Kidney epithelial cell (primary cell): ENCODE results near the gene LRP5. TPM values are rescaled to one million over a fixed set of nuclear protein-coding genes. Genes with fewer than 3 reads are reported as not detected.
"Not testable (repeated sequence)": the region's sequence is repeated elsewhere in the genome, so short reads cannot be mapped to it uniquely, and the experiment has no call there.

Experiments
- DNase-seq: peaks from one replicate; pipeline ENCODE4 v3.0.0-alpha.2; 2010; ENCODE audit warnings: low read depth
- H3K27me3 ChIP-seq: 2 replicates; pipeline ENCODE4 v1.6.0; 2011; ENCODE audit warnings: low read length; ENCODE audit not compliant: control insufficient read depth, insufficient read depth
- H3K36me3 ChIP-seq: 2 replicates; pipeline ENCODE4 v1.5.1; 2011; ENCODE audit warnings: low read length; ENCODE audit not compliant: control insufficient read depth, insufficient read depth
- H3K4me3 ChIP-seq: 2 replicates; pipeline ENCODE4 v1.5.1; 2011; ENCODE audit warnings: low read depth, mild to moderate bottlenecking, control low read depth, low read length
- total RNA-seq: library from RNA; depleted of rRNA; stranded (reverse); fragments of >200 nt; gene quantifications from 2 replicates; pipeline ENCODE4 v1.2.3, GENCODE V29; 2015
- TF ChIP-seq, protein P1 (sequence below): IDR thresholded peaks from 2 replicates; pipeline ENCODE4 v1.5.1; 2011; ENCODE audit warnings: mild to moderate bottlenecking, moderate library complexity, low read length, control low read depth, inconsistent platforms; ENCODE audit not compliant: insufficient read depth, poor library complexity, severe bottlenecking

The LRP5 gene
- total RNA-seq, 1 donor from 2014 or later: 31.6 TPM

- Histone ChIP-seq H3K36me3 (peaks cover 1% of the 10 kb centered on the region), H3K4me3 (no peak overlapping the region), H3K27me3 (no peaks in the 10 kb centered on the region)
- DNase-seq: no peak
- TF ChIP-seq, protein P1, sequence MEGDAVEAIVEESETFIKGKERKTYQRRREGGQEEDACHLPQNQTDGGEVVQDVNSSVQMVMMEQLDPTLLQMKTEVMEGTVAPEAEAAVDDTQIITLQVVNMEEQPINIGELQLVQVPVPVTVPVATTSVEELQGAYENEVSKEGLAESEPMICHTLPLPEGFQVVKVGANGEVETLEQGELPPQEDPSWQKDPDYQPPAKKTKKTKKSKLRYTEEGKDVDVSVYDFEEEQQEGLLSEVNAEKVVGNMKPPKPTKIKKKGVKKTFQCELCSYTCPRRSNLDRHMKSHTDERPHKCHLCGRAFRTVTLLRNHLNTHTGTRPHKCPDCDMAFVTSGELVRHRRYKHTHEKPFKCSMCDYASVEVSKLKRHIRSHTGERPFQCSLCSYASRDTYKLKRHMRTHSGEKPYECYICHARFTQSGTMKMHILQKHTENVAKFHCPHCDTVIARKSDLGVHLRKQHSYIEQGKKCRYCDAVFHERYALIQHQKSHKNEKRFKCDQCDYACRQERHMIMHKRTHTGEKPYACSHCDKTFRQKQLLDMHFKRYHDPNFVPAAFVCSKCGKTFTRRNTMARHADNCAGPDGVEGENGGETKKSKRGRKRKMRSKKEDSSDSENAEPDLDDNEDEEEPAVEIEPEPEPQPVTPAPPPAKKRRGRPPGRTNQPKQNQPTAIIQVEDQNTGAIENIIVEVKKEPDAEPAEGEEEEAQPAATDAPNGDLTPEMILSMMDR: no peak
Measured at GRCh38 chr11:68396516-68396915, 84.1 kb downstream of the LRP5 start.

- TF ChIP-seq, protein P1: no peak
Measured at GRCh38 chr11:68397256-68397655, 84.9 kb downstream of the LRP5 start.

DNA sequence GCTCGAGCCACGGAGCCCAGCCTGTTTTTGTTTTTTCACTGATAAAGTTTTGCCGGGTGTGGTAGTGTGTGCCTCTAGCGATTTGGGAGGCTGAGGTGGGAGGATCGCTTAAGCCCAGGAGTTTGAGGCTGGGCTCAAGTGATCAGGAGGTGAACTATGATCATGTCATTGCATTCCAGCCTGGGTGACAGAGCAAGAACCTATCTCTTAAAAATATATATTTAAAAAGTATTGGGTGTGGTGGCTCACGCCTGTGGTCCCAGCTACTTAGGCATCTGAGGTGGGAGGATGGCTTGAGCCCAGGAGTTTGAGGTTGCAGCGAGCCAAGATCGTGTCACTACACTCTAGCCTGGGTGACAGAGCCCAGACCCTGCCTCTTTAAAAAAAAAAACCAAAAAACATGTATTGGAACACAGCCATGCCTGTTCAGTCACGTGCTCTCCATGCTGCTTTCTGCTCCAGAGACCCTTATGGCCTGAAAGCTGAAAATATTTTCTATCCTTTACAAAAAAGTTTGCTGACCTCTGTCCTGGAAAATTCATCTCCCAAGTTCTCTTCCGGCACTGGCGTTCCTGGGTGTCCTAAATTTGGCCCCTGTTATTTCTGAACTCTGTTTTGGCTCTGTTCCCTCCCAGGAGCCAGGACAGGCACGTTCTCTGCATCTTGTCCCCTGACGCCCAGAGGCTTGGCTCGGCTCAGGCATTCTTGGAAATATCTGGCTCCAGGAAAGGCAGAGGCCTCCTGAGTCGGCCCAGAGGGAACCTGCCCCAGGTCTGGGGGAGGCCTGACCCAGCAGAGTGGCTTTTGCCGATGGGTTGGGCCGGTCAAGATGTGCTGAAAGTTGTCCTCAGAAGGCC is 86.8 kb downstream of the LRP5 start:
- TF ChIP-seq, protein P1: no peak
- H3K4me3 ChIP-seq: no peak overlapping the region
- no peaks in the 10 kb centered on the region for H3K36me3 ChIP-seq
- DNase-seq: no peak
- no peaks in the 10 kb centered on the region for H3K27me3 ChIP-seq

More at GRCh38 chr11:68397256-68397655, 84.9 kb downstream of the LRP5 start:
- DNase-seq: no peak
- no peak overlapping the region for H3K4me3 ChIP-seq
- H3K27me3 ChIP-seq: no peaks in the 10 kb centered on the region
- peaks cover 1% of the 10 kb centered on the region for H3K36me3 ChIP-seq

DNA sequence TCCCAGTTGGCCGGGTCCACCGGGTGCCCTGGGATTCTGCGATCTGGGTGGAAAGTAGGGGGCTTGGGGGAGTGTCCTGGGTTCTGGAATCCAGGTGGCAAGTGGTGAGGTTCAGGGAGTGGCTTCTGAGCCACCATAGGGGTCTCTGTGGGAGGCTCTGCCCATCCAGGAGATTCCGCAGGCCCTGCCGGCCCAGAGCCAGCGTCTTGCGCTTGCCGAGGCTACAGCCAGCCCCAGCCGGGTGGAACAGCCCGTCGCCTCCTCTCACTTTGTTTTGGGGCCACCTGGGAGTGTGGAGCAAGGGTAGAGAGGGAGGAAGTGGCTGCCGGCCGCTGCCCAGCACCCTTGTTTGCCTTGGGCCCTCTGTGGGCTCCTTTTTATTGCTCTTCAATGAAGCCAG is 87.5 kb downstream of the LRP5 start:
- Histone ChIP-seq H3K27me3 (no peaks in the 10 kb centered on the region), H3K4me3 (no peak overlapping the region), H3K36me3 (no peaks in the 10 kb centered on the region)
- TF ChIP-seq, protein P1: no peak
- no peak for DNase-seq

DNA sequence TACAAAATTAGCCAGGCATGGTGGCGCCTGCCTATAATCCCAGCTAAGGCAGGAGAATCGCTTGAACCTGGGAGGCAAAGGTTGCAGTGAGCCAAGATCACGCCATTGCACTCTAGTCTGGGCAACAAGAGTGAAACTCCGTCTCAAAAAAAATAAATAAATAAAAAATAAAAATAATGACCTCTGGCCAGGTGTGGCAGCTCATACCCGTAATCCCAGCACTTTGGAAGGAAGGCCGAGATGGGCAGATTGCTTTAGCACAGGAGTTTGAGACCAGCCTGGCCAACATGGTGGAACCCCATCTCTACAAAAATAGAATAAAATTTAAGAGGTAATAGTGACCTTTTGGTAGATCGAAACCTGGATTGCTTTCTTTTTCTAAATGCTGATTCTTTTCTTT is 88.2 kb downstream of the LRP5 start:
- H3K4me3 ChIP-seq, DNase-seq, H3K36me3 ChIP-seq, H3K27me3 ChIP-seq: not testable (repeated sequence)

DNA sequence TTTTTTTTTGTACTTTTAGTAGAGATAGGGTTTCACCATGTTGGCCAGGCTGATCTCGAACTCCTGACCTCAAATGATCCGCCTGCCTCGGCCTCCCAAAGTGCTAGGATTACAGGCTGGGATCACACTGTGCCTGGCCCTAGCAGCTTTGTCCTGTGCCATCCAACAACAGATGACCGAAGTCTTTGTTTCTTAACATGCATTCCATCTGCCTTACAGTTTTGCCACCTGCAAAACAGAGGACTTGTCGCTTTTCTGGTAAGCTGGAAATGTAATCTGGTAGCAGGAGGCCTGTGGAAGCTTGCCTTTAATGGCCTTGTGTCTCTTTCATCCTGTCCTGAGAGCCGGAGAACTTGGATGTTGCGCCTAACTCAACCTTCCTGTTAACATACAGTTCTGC is 89.5 kb downstream of the LRP5 start:
- no peaks in the 10 kb centered on the region for H3K27me3 ChIP-seq
- TF ChIP-seq, protein P1: no peak
- H3K36me3 ChIP-seq: no peaks in the 10 kb centered on the region
- no peak for DNase-seq
- H3K4me3 ChIP-seq: no peak overlapping the region
